AG04450 (cell line): ENCODE results near the gene ZNF786. TPM values are rescaled to one million over a fixed set of nuclear protein-coding genes. Genes with fewer than 3 reads are reported as not detected.

Experiments
- CTCF ChIA-PET: fragments of 300-600, 350-600 bp; formaldehyde crosslinking; extraction: SDS; loops from one replicate; lab custom pipeline; 2022; ENCODE audit warnings: antibody characterized with exemption, inconsistent platforms; lab: Charles Lee
- POLR2A ChIA-PET: fragments of 350-600 bp; formaldehyde crosslinking; extraction: SDS; loops from one replicate; lab custom pipeline; 2021; ENCODE audit warnings: antibody characterized with exemption, inconsistent platforms; lab: Yijun Ruan, JAX
- DNase-seq: peaks from one replicate; pipeline ENCODE4 v3.0.0-alpha.2; 2011; ENCODE audit warnings: low read depth, low spot score
- H3K27ac ChIP-seq: one replicate; pipeline ENCODE4 v1.5.1; 2012; ENCODE audit warnings: low read depth, low read length, control low read depth
- H3K27me3 ChIP-seq: one replicate; pipeline ENCODE4 v1.6.0; 2012; ENCODE audit warnings: low read length; ENCODE audit not compliant: control insufficient read depth, insufficient read depth
- H3K4me3 ChIP-seq: 2 replicates; pipeline ENCODE4 v1.5.1; 2011; ENCODE audit warnings: mild to moderate bottlenecking, low read depth, low read length, control low read depth
- H3K9me3 ChIP-seq: 2 replicates; pipeline ENCODE4 v1.5.1; 2012; ENCODE audit warnings: low read length; ENCODE audit not compliant: control insufficient read depth, insufficient read depth
- CTCF ChIP-seq: IDR thresholded peaks from 2 replicates; pipeline ENCODE4 v1.5.1; 2011; ENCODE audit warnings: low read depth, low read length, control low read depth, inconsistent platforms
- polyA plus RNA-seq: library from polyadenylated mRNA; depleted of rRNA; stranded (reverse); fragments of >200 nt; gene quantifications from 2 replicates; pipeline ENCODE4 v1.2.3, GENCODE V29; 2011

Gene ZNF786
- polyA plus RNA-seq, 1 experiment, result 2.2 TPM

DNA sequence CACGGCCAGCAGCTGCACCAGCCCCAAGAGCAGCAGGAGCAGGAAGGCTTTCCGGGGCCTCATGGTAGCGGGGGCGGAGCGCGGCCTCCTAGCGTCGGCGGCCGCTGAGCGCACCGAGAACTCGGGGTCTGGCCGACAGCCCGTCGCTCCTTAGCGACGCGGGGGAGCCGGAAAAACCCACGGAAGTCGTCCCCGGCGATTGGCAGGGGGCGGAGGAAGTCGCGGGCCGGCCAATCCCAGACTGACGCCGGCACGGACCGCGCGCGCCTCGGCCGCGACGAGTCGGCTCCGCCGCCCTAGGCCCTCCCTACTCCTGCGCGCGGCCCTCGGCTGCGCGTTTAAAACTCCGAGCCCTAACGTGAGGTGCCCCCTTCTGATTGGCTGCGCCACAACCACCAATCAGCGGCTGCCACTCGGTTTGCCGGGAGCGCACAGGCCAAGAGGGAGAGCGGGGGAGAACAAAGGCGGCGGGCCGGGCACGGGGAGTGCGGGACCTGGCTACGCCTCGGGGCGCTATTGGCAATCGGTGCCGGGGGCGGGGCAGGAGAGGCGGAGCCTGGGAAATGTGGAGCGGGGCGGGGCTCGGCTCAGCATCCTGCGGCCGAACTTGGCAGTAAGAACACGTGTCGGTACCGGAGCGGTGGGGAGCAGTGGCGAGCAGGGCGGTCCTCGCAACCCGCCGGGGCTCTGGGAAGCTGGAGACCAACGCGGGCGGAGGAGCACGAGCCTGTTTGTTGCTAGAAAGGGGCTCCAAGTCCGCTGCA lies 62.0 kb downstream of the ZNF786 start, which contains the start of gene PDIA4:
TSS of gene PDIA4 (minus strand) at position 160 of the 764 bp plus-strand sequence. CDS start at position 63, 97 bp downstream.
- peak; percentile 35 for TF ChIP-seq CTCF
- CTCF ChIA-PET, result interaction anchor here (1.5 to 5.3 kb wide), 3 partner anchors 23 to 98 kb away, joined by 6 to 48 read pairs (median 9); no protein-coding TSS in a partner anchor
- Histone ChIP-seq H3K27ac (peak within 1 kb of the TSS; percentile 80), H3K9me3 (no peaks in the 10 kb centered on the region), H3K27me3 (no peaks in the 10 kb centered on the region), H3K4me3 (peak within 1 kb of the TSS; percentile 84)
- peak; percentile 98 for DNase-seq
- POLR2A ChIA-PET, result interaction anchor here (0.5 to 2.4 kb wide), 3 partner anchors 15 to 37 kb away, joined by 3 to 11 read pairs (median 3); no protein-coding TSS in a partner anchor

- ChIA-PET POLR2A (interaction anchor here (0.6 to 2.4 kb wide), 3 partner anchors 16 to 594 kb away, joined by 3 to 11 read pairs (median 4); no protein-coding TSS in a partner anchor), CTCF (interaction anchor here (1.2 to 7.7 kb wide), 4 partner anchors 21 to 99 kb away, joined by 3 to 54 read pairs (median 27); no protein-coding TSS in a partner anchor)
- peak overlapping the region; percentile 84 for H3K4me3 ChIP-seq
- no peak for TF ChIP-seq CTCF
- H3K27ac ChIP-seq, result peak overlapping the region; percentile 80
- no peaks in the 10 kb centered on the region for H3K27me3 ChIP-seq
- H3K9me3 ChIP-seq, result no peaks in the 10 kb centered on the region
- DNase-seq, result no peak
These were observed 62.7 kb downstream of the ZNF786 start for GRCh38 chr7:149027611-149028345.

- no peaks in the 10 kb centered on the region for H3K27me3 ChIP-seq
- no peak for DNase-seq
- POLR2A ChIA-PET, result interaction anchor here (0.6 to 2.4 kb wide), 2 partner anchors 38 to 595 kb away, joined by 4 to 11 read pairs; no protein-coding TSS in a partner anchor
- no peak for TF ChIP-seq CTCF
- no peak overlapping the region for H3K27ac ChIP-seq
- CTCF ChIA-PET, result interaction anchor here (0.6 to 7.7 kb wide), 5 partner anchors 21 to 120 kb away, joined by 3 to 54 read pairs (median 6); partner anchors contain the start of gene ZNF398
- no peaks in the 10 kb centered on the region for H3K9me3 ChIP-seq
- H3K4me3 ChIP-seq, result peak overlapping the region; percentile 84
These were observed 63.5 kb downstream of the ZNF786 start for GRCh38 chr7:149027055-149027454.

DNA sequence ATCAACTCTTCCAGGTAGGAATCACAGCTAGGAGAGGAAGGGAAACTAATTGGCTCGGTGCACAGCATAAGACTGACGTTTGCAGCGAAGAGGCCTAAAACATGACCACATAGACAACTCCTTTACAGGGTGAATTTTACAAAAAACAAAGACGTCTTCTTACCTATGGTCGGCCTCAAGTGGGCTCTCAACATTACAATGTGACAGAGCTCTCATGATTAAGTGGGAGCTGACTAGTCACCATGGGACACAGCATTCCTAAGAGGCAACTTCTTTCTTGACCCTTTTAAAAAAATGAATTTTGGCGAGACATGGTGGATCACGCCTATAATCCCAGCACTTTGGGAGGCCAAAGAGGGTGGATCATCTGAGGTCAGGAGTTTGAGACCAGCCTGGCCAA lies 66.9 kb downstream of the ZNF786 start:
- DNase-seq, result no peak
- CTCF ChIA-PET, result interaction anchor here (1.4 to 7.7 kb wide), 3 partner anchors 17 to 103 kb away, joined by 4 to 54 read pairs (median 14); no protein-coding TSS in a partner anchor
- no peaks in the 10 kb centered on the region for H3K27me3 ChIP-seq
- H3K9me3 ChIP-seq, result no peaks in the 10 kb centered on the region
- POLR2A ChIA-PET, result no interaction called here
- TF ChIP-seq CTCF, result no peak
- no peak overlapping the region for H3K27ac ChIP-seq
- no peak overlapping the region for H3K4me3 ChIP-seq
